ENCODE results near the gene PCCA. TPM values are rescaled to one million over a fixed set of nuclear protein-coding genes. Genes with fewer than 3 reads are reported as not detected.

PCCA gene
- total RNA-seq, 2 donors from 2014 or later = 19.6 to 38.6 TPM

- Histone ChIP-seq H3K36me3 (no peaks in the 10 kb centered on the region), H3K4me3 (no peak overlapping the region), H3K9me3 (peaks cover 0 to 12% of the 10 kb centered on the region in 2 donors), H3K27me3 (no peaks in the 10 kb centered on the region), H3K4me1 (no peaks in the 10 kb centered on the region), H3K27ac (peak overlapping the region in 1 of 2 donors; percentile 22)
- no peak for TF ChIP-seq CTCF (IDR thresholded peaks at IDR 0.05)
- no peak for DNase-seq (ENCODE audit: low spot score)
Measured at GRCh38 chr13:100244431-100244830, 155.5 kb downstream of the PCCA start.

- H3K27me3 ChIP-seq = no peaks in the 10 kb centered on the region
- no peaks in the 10 kb centered on the region for H3K36me3 ChIP-seq
- H3K4me1 ChIP-seq = no peaks in the 10 kb centered on the region
- peaks cover 0 to 12% of the 10 kb centered on the region in 2 donors for H3K9me3 ChIP-seq
- no peak overlapping the region for H3K27ac ChIP-seq
- no peak for DNase-seq (ENCODE audit: low spot score)
- no peak for TF ChIP-seq CTCF (IDR thresholded peaks at IDR 0.05)
- H3K4me3 ChIP-seq = no peak overlapping the region
Measured at GRCh38 chr13:100245104-100245503, 156.2 kb downstream of the PCCA start.

- TF ChIP-seq CTCF (IDR thresholded peaks at IDR 0.05) = no peak
- no peak overlapping the region for H3K27ac ChIP-seq
Measured at GRCh38 chr13:100247937-100248336, 159.0 kb downstream of the PCCA start.

GRCh38 chr13:100254002-100254401 lies 165.1 kb downstream of the PCCA start:
- no peaks in the 10 kb centered on the region for H3K36me3 ChIP-seq
- no peak for DNase-seq (ENCODE audit: low spot score)
- H3K27ac ChIP-seq = no peak overlapping the region
- no peak for TF ChIP-seq CTCF (IDR thresholded peaks at IDR 0.05)
- no peaks in the 10 kb centered on the region for H3K9me3 ChIP-seq
- no peaks in the 10 kb centered on the region for H3K27me3 ChIP-seq
- no peak overlapping the region for H3K4me3 ChIP-seq
- H3K4me1 ChIP-seq = no peaks in the 10 kb centered on the region

More at GRCh38 chr13:100247937-100248336, 159.0 kb downstream of the PCCA start:
- H3K4me3 ChIP-seq = no peak overlapping the region
- no peaks in the 10 kb centered on the region for H3K4me1 ChIP-seq
- H3K36me3 ChIP-seq = no peaks in the 10 kb centered on the region
- peaks cover 0 to 12% of the 10 kb centered on the region in 2 donors for H3K9me3 ChIP-seq
- H3K27me3 ChIP-seq = no peaks in the 10 kb centered on the region
- DNase-seq (ENCODE audit: low spot score) = no peak

GRCh38 chr13:100262404-100262803 lies 173.5 kb downstream of the PCCA start:
- no peak overlapping the region for H3K27ac ChIP-seq
- no peak for DNase-seq (ENCODE audit: low spot score)
- no peaks in the 10 kb centered on the region for H3K36me3 ChIP-seq
- no peaks in the 10 kb centered on the region for H3K4me1 ChIP-seq
- no peak overlapping the region for H3K4me3 ChIP-seq
- no peak for TF ChIP-seq CTCF (IDR thresholded peaks at IDR 0.05)
- H3K27me3 ChIP-seq = no peaks in the 10 kb centered on the region
- H3K9me3 ChIP-seq = no peaks in the 10 kb centered on the region

GRCh38 chr13:100266026-100266425 lies 177.1 kb downstream of the PCCA start:
- Histone ChIP-seq H3K9me3 (no peaks in the 10 kb centered on the region), H3K4me1 (peaks cover 0 to 4% of the 10 kb centered on the region in 2 donors), H3K4me3 (no peak overlapping the region), H3K36me3 (no peaks in the 10 kb centered on the region), H3K27ac (no peak overlapping the region), H3K27me3 (no peaks in the 10 kb centered on the region)
- DNase-seq (ENCODE audit: low spot score) = no peak
- TF ChIP-seq CTCF (IDR thresholded peaks at IDR 0.05) = no peak
